ENCODE data around the gene PTPRJ. TPM values are rescaled to one million over a fixed set of nuclear protein-coding genes. Genes with fewer than 3 reads are reported as not detected.
A peak's percentile ranks its signal among the peaks of the same experiment; 100 is the strongest.
"Not testable (repeated sequence)": the region's sequence is repeated elsewhere in the genome, so short reads cannot be mapped to it uniquely, and the experiment has no call there.

The PTPRJ gene
- 2.6 TPM for polyA plus RNA-seq (2012; ENCODE audit: insufficient read depth, insufficient read length)

DNA sequence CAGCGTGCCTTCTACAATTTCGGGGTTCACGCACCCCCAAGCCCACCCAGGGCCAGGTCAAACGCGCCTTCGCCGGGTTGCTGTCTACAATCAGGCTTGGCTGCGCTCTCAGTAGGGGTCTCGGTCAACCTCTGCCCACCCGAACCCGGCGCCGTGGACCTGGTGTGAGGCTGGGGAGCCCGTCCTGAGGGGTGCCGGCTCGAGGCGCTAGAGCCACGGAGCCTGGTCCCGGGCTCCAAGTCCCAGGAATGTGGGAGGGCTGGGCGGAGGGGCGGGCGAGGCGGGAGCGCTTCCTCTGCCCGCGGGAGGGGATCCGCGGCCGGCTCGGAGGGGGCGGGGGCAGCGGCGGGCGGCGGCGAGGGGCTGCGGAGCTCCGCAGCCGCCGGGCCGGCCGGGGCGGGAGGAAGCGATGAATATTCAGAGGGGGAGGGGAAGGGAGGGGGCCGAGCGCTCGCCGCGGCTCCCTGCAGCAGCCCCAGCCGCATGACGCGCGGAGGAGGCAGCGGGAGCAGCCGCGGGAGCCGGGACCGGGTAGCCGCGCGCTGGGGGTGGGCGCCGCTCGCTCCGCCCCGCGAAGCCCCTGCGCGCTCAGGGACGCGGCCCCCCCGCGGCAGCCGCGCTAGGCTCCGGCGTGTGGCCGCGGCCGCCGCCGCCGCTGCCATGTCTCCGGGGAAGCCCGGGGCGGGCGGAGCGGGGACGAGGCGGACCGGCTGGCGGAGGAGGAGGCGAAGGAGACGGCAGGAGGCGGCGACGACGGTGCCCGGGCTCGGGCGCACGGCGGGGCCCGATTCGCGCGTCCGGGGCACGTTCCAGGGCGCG is at the start of gene PTPRJ:
Gene PTPRJ (plus strand): TSS at position 472 of the 819 bp plus-strand sequence. CDS start 354 bp downstream, outside the sequence.
- peak within 1 kb of the TSS; percentile 34 for H3K4me3 ChIP-seq (ENCODE audit: low read length)
- DNase-seq (ENCODE audit: low read depth, low spot score), result no peak

- no peak overlapping the region for H3K4me3 ChIP-seq (ENCODE audit: low read length)
- no peak for DNase-seq (ENCODE audit: low read depth, low spot score)
These were observed 47.8 kb upstream of the PTPRJ start for GRCh38 chr11:47932544-47932943.

DNA sequence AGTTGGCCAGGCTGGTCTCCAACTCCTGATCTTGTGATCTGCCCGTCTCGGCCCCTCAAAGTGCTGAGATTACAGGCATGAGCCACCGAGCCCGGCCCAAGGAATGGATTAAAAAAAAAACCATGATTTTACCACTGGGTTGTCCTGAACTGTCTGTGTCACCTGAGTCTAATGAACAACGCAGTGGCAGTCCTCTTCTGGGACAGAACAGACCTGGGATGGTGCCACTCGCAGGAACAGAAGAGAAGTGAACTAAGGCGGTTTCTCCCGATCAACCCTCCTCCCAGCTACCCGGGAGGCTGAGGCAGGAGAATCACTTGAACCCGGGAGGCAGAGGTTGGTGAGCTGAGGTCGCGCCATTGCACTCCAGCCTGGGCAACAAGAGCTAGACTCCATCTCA is 46.6 kb upstream of the PTPRJ start:
- H3K4me3 ChIP-seq (ENCODE audit: low read length); DNase-seq (ENCODE audit: low read depth, low spot score): not testable (repeated sequence)

- no peak overlapping the region for H3K4me3 ChIP-seq (ENCODE audit: low read length)
- no peak for DNase-seq (ENCODE audit: low read depth, low spot score)
These were observed 41.4 kb upstream of the PTPRJ start for GRCh38 chr11:47938791-47939560.

GRCh38 chr11:47940904-47941649 is 39.3 kb upstream of the PTPRJ start:
- no peak overlapping the region for H3K4me3 ChIP-seq (ENCODE audit: low read length)
- no peak for DNase-seq (ENCODE audit: low read depth, low spot score)

DNA sequence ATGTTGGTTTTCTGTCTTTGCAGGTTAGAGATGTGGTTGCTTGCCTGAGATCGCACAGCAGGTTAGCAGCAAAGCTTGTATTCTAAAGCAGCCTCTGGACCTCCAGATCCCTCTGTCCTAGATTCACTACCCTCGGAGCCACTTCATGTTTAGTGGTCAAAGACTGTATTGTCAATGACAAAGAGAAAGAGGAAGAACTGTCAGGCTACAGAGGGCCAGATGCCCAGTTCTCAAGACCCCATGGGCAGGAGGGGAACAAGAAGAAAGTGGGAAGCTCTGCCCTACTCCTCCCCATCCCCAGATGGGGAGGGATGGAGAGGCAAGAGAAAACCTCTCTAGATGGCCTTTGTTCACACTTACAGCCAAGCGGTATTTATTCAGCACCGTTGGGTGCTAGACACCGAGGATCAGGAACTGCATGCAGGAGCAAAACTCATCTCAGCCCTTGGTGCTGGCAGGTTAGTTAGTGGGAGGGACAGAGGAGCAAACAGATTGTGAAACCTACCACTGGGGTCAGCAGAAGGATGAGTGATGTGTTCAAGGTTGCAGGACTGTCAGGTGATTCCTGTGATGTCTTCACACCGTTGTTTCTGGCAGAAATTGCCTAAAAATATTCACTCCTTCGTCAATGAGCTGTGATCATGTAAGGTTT is 38.3 kb upstream of the PTPRJ start:
- no peak overlapping the region for H3K4me3 ChIP-seq (ENCODE audit: low read length)
- DNase-seq (ENCODE audit: low read depth, low spot score), result no peak

GRCh38 chr11:47943721-47944586 is 36.4 kb upstream of the PTPRJ start:
- H3K4me3 ChIP-seq (ENCODE audit: low read length), result no peak overlapping the region
- DNase-seq (ENCODE audit: low read depth, low spot score), result no peak

GRCh38 chr11:47944632-47945031 is 35.7 kb upstream of the PTPRJ start:
- no peak overlapping the region for H3K4me3 ChIP-seq (ENCODE audit: low read length)
- no peak for DNase-seq (ENCODE audit: low read depth, low spot score)

- no peak for DNase-seq (ENCODE audit: low read depth, low spot score)
- no peak overlapping the region for H3K4me3 ChIP-seq (ENCODE audit: low read length)
These were observed 33.4 kb upstream of the PTPRJ start for GRCh38 chr11:47946682-47947559.

GRCh38 chr11:47948137-47948536 is 32.2 kb upstream of the PTPRJ start:
- no peak for DNase-seq (ENCODE audit: low read depth, low spot score)
- no peak overlapping the region for H3K4me3 ChIP-seq (ENCODE audit: low read length)

- H3K4me3 ChIP-seq (ENCODE audit: low read length); DNase-seq (ENCODE audit: low read depth, low spot score): not testable (repeated sequence)
These were observed 31.2 kb upstream of the PTPRJ start for GRCh38 chr11:47949001-47949675.

DNA sequence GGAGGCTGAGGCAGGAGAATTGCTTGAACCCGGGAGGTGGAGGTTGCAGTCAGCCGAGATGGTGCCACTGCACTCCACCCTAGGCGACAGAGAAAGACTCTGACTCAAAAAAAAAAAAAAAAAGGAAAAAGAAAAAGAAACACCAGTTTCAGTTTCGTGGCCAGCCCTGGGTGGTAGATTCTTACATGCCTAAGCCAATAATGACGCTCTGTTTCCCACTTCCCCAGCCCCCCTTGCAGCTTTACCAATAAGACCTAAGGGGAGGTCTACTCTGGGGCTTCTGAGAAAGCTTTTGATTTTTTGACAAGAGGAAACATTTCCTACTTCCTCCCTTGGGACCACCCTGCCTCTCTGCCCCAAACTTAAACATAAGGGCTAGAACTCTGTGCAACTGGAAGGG is 30.0 kb upstream of the PTPRJ start:
- H3K4me3 ChIP-seq (ENCODE audit: low read length), result no peak overlapping the region
- peak; percentile 81 for DNase-seq (ENCODE audit: low read depth, low spot score)

DNA sequence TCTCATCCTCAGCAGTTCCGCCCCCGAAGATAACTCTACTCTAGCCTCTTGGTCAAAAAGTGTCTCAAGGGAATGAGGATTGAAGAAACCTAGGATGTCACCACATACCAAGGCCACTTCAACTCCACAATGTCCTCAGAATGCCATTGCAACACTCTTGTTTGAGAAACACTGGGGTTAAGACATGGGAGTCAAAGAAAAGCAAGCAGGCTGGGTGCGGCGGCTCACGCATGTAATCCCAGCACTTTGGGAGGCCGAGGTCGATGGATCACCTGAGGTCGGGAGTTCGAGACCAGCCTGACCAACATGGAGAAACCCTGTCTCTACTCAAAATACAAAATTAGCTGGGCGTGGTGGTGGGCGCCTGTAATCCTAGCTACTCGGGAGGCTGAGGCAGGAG is 28.9 kb upstream of the PTPRJ start:
- not testable (repeated sequence) for H3K4me3 ChIP-seq (ENCODE audit: low read length); DNase-seq (ENCODE audit: low read depth, low spot score)

DNA sequence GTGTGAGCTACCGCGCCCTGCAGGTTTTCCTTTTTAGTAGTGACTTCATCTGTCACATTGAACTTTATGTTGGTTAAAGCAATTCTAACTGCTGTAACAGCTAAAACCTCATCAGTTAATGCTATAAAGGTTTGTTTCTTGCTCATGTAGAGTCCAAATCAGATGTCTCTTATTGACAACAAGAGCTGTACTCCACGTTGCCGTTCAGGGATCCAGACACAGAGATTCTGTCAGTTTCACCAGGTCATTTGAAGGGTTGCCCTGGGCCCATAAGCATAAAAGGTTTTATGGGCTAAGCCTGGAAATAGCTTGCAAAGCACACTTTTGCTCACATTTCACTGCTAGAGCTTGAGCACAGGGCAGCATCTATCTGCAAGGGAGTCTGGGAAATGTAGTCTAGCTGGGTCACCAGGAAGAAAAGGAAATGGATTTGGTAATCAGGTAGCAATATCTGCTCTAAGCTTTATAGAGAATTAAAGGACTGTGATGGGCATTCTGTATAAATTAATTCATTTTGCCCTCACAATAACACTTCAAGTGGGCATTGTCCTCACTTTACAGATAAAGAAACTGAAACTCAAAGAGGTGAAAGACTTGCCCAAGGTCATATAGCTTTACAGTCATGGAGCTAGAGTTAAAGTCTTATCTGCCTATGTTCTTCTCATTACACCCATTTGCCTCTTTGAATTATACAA is 25.2 kb upstream of the PTPRJ start:
- DNase-seq (ENCODE audit: low read depth, low spot score), result no peak

GRCh38 chr11:47960015-47960414 is 20.3 kb upstream of the PTPRJ start:
- no peak for DNase-seq (ENCODE audit: low read depth, low spot score)
- no peak overlapping the region for H3K4me3 ChIP-seq (ENCODE audit: low read length)

More for the DNA sequence above, 25.2 kb upstream of the PTPRJ start:
- H3K4me3 ChIP-seq (ENCODE audit: low read length), result no peak overlapping the region

DNA sequence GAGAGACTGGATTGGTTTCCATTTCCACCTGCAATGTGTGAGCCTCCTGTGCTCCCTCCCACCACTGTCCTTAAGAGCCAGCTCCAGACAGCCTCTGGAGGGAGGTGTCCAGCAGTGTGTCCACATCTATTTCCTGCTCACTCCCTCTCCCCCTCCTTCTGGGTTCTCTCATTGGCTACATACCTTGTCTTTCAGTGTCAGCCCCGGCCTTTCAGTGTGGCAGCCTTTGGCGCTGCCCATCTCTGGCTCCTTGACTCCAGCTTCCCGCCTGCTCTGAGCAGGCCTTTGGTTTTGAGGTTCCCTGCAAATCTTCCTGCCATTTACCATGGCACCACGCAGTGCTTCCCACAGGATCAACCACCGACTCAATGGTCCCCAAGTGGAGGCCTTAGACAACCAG is 19.0 kb upstream of the PTPRJ start:
- DNase-seq (ENCODE audit: low read depth, low spot score), result no peak

More for the DNA sequence above, 19.0 kb upstream of the PTPRJ start:
- H3K4me3 ChIP-seq (ENCODE audit: low read length), result no peak overlapping the region
